CD4-positive, alpha-beta T cell treated with Interleukin-4 for 1 hour (primary cell): ENCODE results near the gene AP3B1.

Experiments
- DNase-seq, 2 donors: peaks; one replicate each; pipeline ENCODE4 v3.0.0-alpha.2; 2020 to 2022

The AP3B1 gene

DNA sequence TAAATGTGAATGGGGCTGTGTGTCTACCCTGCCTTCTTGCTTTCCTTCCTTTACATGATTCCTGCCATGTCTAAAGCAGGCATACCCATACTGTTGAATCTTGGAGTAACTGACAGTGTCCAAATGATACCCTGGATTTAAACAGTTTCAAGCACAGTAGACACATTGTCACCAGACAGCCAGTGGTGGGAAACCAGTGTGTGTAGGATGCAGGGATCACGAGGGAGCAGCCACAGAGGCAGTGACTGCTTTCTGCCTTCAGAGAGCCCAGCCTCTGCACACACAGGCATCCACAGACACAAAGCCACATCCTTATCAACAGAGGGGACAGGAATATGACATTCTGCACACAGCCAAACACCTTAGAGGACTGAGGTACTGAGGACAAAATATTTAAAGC, 334.2 kb downstream of the AP3B1 start:
- no peak for DNase-seq

DNA sequence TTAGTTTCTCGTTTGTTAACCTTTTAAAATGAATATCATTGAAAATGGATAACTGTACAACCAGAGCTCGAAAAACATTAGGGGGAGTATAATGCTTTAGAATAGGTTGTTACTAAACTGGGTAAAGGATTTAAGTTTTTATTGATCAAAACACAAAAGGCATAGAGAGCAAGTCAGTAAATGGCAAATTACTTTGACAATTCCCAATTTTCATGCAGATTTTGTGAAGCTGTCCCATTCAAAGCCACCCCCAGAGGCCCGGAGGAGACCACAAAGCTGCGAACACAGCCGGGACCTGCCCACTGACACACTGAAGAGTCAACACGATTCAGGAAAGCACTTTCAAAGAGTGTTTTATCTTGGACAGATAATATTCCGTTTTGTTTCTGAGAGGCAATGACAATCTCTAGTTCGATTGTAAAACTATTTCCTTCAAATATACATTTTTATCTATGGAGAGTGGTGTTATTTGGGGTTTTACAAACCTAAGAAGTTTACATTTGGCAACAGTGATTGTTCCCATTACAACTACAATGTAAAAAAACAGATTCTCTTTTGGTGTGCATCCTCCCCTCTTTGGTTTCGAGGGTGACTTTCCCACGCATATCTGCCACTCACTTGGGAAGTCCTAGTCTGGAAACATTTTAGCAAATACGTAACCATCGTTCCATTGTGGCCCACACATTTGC, 335.7 kb downstream of the AP3B1 start:
- DNase-seq = no peak

DNA sequence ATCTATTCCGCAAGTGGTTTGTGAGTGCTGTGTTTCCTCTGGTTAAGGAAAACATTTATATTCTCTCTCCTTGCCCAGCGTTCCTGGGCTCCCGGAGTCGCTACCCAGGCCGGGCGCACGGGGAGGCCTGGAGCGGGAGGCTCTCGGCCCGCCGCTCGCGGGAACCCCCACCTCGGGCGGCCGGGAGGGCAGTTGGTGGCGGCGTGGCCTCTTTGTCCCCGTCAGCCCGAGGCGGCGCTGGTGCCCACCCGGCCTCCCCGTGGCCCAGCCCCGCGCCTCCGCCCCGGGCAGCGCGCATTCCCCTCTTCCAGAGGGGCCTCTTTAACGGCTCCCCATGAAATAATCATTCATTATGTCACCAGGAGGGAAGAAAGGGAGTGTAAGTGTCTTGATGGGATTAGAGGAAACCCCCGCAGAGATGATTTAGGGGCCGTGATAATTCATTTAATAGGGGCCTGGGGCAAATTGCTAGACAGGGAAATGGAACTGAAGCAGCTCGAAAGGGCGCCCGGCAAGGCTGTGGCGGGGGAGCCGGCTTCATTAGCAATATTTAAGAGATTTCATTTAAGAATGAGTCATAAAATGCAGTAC, 336.5 kb downstream of the AP3B1 start:
- DNase-seq = no peak

DNA sequence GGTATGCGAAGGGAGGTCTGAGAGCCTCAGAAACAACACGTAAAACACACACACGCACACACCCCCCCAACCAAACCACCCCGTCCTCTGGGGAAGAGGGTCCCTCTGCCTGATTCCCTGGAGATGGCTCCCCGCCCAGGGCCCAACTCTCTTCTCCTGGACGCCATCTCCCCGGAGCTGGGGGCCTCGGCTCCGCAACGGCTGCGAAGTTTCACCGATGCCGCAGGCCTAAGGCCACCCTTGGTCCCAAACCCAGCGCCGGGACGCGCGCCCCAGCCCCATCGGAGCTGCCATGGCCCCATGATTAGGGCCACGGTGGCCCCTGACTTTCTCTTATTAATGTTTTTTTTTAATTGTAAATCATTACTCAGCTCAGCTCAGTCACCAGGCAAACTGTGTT, 337.0 kb downstream of the AP3B1 start:
- DNase-seq = no peak

DNA sequence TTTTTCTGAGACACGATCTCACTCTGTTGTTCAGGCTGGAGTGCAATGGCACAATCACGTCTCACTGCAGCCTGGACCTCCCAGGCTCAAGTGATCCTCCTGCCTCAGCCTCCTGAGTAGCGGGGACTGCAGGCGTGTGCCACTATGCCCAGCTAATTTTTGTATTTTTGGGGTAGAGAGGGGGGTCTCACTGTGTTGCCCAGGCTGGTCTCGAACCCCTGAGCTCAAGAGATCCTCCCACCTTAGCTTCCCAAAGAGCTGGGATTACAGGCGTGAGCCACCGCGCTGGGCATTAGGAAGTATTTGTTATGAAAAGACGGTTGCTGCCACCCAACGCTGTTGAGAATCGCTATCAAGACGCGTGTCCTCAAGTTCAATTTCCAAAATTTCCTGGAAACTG, 337.4 kb downstream of the AP3B1 start:
- no peak for DNase-seq

DNA sequence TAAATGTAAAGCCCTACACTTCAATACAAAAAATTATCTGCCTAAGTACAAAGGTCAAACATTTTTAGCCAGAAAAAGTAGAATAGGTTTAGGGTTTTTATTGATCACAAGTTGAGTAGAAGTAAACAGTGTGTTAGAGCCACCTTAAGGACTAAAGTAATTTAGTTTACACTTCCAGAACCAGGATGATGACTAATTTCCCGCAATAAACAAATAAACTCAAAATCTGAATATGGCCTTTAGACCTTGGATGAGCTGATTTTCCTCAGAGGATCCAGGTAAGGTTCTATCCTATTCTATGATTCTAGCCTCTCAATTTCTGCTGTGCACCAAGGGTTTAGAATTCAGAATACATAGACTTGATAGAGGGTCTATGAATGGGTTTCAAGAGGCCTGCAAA, 338.9 kb downstream of the AP3B1 start:
- no peak for DNase-seq

DNA sequence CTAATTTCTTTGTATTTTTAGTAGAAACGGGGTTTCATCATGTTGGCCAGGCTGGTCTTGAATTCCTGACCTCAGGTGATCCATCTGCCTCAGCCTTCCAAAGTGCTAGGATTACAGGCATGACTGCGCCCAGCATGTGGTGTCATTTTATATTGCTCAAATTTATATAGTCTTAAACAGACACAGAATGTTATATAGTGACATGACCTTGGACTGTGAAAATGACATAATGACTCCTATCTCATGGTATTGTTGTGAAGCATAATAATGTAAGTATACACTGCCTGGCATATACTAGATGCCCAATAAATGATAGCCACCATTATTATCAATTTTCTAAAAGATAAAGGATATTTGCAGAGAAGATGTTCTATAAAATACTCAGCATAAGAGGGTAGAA, 341.1 kb downstream of the AP3B1 start:
- no peak for DNase-seq

DNA sequence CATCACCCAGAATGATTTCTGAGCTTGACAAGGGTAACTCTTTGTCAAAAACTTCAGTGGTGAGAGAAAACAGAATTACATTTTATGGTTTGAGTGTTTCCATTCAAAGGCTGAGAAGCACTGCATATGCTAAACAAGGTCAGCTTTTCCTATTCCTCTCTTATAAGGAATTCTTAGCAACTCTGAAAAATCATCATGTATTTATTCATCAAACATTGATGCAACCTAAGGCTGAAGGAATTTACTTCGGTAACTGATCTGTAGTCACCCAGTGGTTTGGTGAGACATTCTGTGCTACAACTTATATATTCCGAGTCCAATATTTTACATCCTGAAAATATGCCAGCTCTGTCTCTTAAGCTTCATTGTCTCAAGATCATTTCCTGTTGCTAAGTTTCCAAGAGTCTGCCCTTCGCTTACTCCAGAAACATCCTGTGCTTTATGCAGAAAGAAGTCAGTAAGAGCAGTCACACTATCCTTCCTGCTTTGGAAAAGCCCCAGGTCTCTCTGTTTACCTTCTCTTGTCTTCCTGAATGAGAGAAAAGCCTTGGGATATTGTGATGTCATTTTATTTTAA, 341.8 kb downstream of the AP3B1 start:
- no peak for DNase-seq
